ENCODE data around the gene BHLHA9.
"Not testable (repeated sequence)": the region's sequence is repeated elsewhere in the genome, so short reads cannot be mapped to it uniquely, and the experiment has no call there.

The BHLHA9 gene

DNA sequence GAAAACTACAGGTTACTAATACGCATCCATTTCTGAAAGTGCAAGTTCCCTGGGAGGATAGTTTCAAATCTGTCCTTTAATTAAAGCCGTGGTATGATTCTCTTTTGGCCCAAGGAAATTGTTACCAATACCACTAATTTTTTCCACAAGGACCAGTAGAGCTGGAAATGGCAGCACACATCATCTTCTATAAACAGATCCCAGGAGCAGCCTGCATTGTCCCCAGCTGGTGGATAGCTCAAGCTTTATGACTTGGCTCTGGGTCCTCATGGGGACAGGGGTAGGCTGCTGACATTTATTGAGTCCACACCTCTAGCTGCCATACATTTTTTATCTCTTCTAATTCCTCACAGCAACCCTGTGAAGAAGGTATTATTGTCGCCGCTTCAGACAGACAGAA is 35.8 kb upstream of the BHLHA9 start:
- H3K4me3 ChIP-seq (ENCODE audit: insufficient read length, low read depth) = no peak overlapping the region
- DNase-seq (ENCODE audit: low read depth, low spot score) = no peak
- TF ChIP-seq YY1 (IDR thresholded peaks at IDR 0.05; ENCODE audit: insufficient read depth, insufficient read length) = no peak
- no peak for TF ChIP-seq SUZ12 (IDR thresholded peaks at IDR 0.05; ENCODE audit: extremely low read depth, insufficient read depth, insufficient read length)
- no peak for TF ChIP-seq ZNF274 (IDR thresholded peaks at IDR 0.05; ENCODE audit: low read depth, low read length)
- H3K36me3 ChIP-seq (ENCODE audit: insufficient read depth, insufficient read length, low read length) = no peaks in the 10 kb centered on the region
- H3K27me3 ChIP-seq (ENCODE audit: insufficient read depth, insufficient read length) = peaks cover 24% of the 10 kb centered on the region
- no peaks in the 10 kb centered on the region for H3K9me3 ChIP-seq (ENCODE audit: insufficient read depth, low read length)
- H3K9ac ChIP-seq (ENCODE audit: insufficient read length, low read depth) = no peak overlapping the region
- H3K4me1 ChIP-seq (ENCODE audit: insufficient read depth, insufficient read length) = no peaks in the 10 kb centered on the region

GRCh38 chr17:1237471-1237870 is 32.8 kb upstream of the BHLHA9 start:
- no peaks in the 10 kb centered on the region for H3K4me1 ChIP-seq (ENCODE audit: insufficient read depth, insufficient read length)
- no peaks in the 10 kb centered on the region for H3K36me3 ChIP-seq (ENCODE audit: insufficient read depth, insufficient read length, low read length)
- DNase-seq (ENCODE audit: low read depth, low spot score) = no peak
- H3K9ac ChIP-seq (ENCODE audit: insufficient read length, low read depth) = no peak overlapping the region
- no peak overlapping the region for H3K4me3 ChIP-seq (ENCODE audit: insufficient read length, low read depth)
- no peaks in the 10 kb centered on the region for H3K27me3 ChIP-seq (ENCODE audit: insufficient read depth, insufficient read length)
- TF ChIP-seq ZNF274 (IDR thresholded peaks at IDR 0.05; ENCODE audit: low read depth, low read length) (no peak), YY1 (IDR thresholded peaks at IDR 0.05; ENCODE audit: insufficient read depth, insufficient read length) (no peak), SUZ12 (IDR thresholded peaks at IDR 0.05; ENCODE audit: extremely low read depth, insufficient read depth, insufficient read length) (no peak)
- no peaks in the 10 kb centered on the region for H3K9me3 ChIP-seq (ENCODE audit: insufficient read depth, low read length)

DNA sequence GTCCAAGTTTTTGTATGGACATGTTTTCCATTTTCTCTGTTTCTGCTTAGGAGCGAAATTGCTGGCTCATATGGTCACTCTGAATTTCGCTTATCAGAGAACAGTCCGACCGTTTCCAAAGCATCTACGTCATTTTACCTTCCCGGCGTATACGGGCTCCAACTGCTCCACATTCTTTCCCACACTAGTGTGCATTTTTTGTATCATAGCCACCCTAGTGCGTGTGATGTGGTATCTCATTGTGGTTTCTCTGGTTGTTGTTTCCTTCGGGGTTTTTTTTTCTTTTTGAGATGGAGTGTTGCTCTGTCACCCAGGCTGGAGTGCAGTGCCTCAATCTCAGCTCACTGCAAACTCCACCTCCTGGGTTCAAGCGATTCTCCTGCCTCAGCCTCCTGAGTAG is 31.0 kb upstream of the BHLHA9 start:
- H3K27me3 ChIP-seq (ENCODE audit: insufficient read depth, insufficient read length) = no peaks in the 10 kb centered on the region
- DNase-seq (ENCODE audit: low read depth, low spot score) = no peak
- H3K9me3 ChIP-seq (ENCODE audit: insufficient read depth, low read length) = no peaks in the 10 kb centered on the region
- no peak overlapping the region for H3K9ac ChIP-seq (ENCODE audit: insufficient read length, low read depth)
- no peak for TF ChIP-seq YY1 (IDR thresholded peaks at IDR 0.05; ENCODE audit: insufficient read depth, insufficient read length)
- no peak for TF ChIP-seq SUZ12 (IDR thresholded peaks at IDR 0.05; ENCODE audit: extremely low read depth, insufficient read depth, insufficient read length)
- no peak for TF ChIP-seq ZNF274 (IDR thresholded peaks at IDR 0.05; ENCODE audit: low read depth, low read length)
- no peaks in the 10 kb centered on the region for H3K36me3 ChIP-seq (ENCODE audit: insufficient read depth, insufficient read length, low read length)
- no peaks in the 10 kb centered on the region for H3K4me1 ChIP-seq (ENCODE audit: insufficient read depth, insufficient read length)
- H3K4me3 ChIP-seq (ENCODE audit: insufficient read length, low read depth) = no peak overlapping the region

DNA sequence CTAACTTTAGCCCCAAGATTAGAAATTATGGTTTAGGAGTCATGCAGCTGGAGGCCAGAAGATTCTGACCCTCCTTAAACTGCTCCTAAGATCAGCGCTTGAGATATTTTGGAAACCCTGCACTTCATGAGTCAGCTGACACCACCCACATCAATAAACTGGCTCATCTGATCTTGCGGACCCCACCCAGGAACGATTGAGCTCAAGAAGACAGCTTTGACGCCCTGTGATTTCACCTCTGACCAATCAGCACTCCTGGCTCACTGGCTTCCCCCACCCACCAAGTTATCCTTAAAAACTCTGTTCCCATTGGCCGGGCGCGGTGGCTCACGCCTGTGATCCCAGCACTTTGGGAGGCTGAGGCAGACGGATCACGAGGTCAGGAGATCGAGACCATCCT is 29.8 kb upstream of the BHLHA9 start:
- not testable (repeated sequence) for H3K9me3 ChIP-seq (ENCODE audit: insufficient read depth, low read length); H3K27me3 ChIP-seq (ENCODE audit: insufficient read depth, insufficient read length); H3K4me1 ChIP-seq (ENCODE audit: insufficient read depth, insufficient read length); H3K9ac ChIP-seq (ENCODE audit: insufficient read length, low read depth); DNase-seq (ENCODE audit: low read depth, low spot score); H3K4me3 ChIP-seq (ENCODE audit: insufficient read length, low read depth); H3K36me3 ChIP-seq (ENCODE audit: insufficient read depth, insufficient read length, low read length)

GRCh38 chr17:1241929-1242328 is 28.3 kb upstream of the BHLHA9 start:
- Histone ChIP-seq H3K4me3 (ENCODE audit: insufficient read length, low read depth) (no peak overlapping the region), H3K4me1 (ENCODE audit: insufficient read depth, insufficient read length) (no peaks in the 10 kb centered on the region), H3K9ac (ENCODE audit: insufficient read length, low read depth) (no peak overlapping the region), H3K36me3 (ENCODE audit: insufficient read depth, insufficient read length, low read length) (no peaks in the 10 kb centered on the region), H3K27me3 (ENCODE audit: insufficient read depth, insufficient read length) (no peaks in the 10 kb centered on the region), H3K9me3 (ENCODE audit: insufficient read depth, low read length) (no peaks in the 10 kb centered on the region)
- DNase-seq (ENCODE audit: low read depth, low spot score) = no peak
- TF ChIP-seq YY1 (IDR thresholded peaks at IDR 0.05; ENCODE audit: insufficient read depth, insufficient read length) (no peak), ZNF274 (IDR thresholded peaks at IDR 0.05; ENCODE audit: low read depth, low read length) (no peak), SUZ12 (IDR thresholded peaks at IDR 0.05; ENCODE audit: extremely low read depth, insufficient read depth, insufficient read length) (no peak)

GRCh38 chr17:1244606-1245012 is 25.6 kb upstream of the BHLHA9 start:
- no peak for TF ChIP-seq ZNF274 (IDR thresholded peaks at IDR 0.05; ENCODE audit: low read depth, low read length)
- no peak for TF ChIP-seq YY1 (IDR thresholded peaks at IDR 0.05; ENCODE audit: insufficient read depth, insufficient read length)
- TF ChIP-seq SUZ12 (IDR thresholded peaks at IDR 0.05; ENCODE audit: extremely low read depth, insufficient read depth, insufficient read length) = no peak
- Histone ChIP-seq H3K9ac (ENCODE audit: insufficient read length, low read depth) (no peak overlapping the region), H3K36me3 (ENCODE audit: insufficient read depth, insufficient read length, low read length) (no peaks in the 10 kb centered on the region), H3K4me3 (ENCODE audit: insufficient read length, low read depth) (no peak overlapping the region), H3K4me1 (ENCODE audit: insufficient read depth, insufficient read length) (no peaks in the 10 kb centered on the region), H3K9me3 (ENCODE audit: insufficient read depth, low read length) (no peaks in the 10 kb centered on the region), H3K27me3 (ENCODE audit: insufficient read depth, insufficient read length) (no peaks in the 10 kb centered on the region)
- no peak for DNase-seq (ENCODE audit: low read depth, low spot score)

GRCh38 chr17:1251866-1252608 is 18.2 kb upstream of the BHLHA9 start:
- DNase-seq (ENCODE audit: low read depth, low spot score) = no peak

More at GRCh38 chr17:1251866-1252608, 18.2 kb upstream of the BHLHA9 start:
- Histone ChIP-seq H3K9me3 (ENCODE audit: insufficient read depth, low read length) (no peaks in the 10 kb centered on the region), H3K27me3 (ENCODE audit: insufficient read depth, insufficient read length) (peaks cover 23% of the 10 kb centered on the region), H3K9ac (ENCODE audit: insufficient read length, low read depth) (no peak overlapping the region), H3K4me3 (ENCODE audit: insufficient read length, low read depth) (no peak overlapping the region), H3K4me1 (ENCODE audit: insufficient read depth, insufficient read length) (no peaks in the 10 kb centered on the region), H3K36me3 (ENCODE audit: insufficient read depth, insufficient read length, low read length) (no peaks in the 10 kb centered on the region)
- TF ChIP-seq SUZ12 (IDR thresholded peaks at IDR 0.05; ENCODE audit: extremely low read depth, insufficient read depth, insufficient read length) (no peak), YY1 (IDR thresholded peaks at IDR 0.05; ENCODE audit: insufficient read depth, insufficient read length) (no peak), ZNF274 (IDR thresholded peaks at IDR 0.05; ENCODE audit: low read depth, low read length) (no peak)

Measured in NT2/D1 (cell line).